Erythroblast (primary cell): ENCODE data around the gene ALG9.

ENCODE experiments used
- GATA1 ChIP-seq: IDR thresholded peaks from 2 replicates; pipeline ENCODE4 v1.6.1; 2011; ENCODE audit warnings: low read depth, mild to moderate bottlenecking, control low read depth, low read length, moderate library complexity
- POLR2A ChIP-seq: IDR thresholded peaks from 2 replicates; pipeline ENCODE4 v1.6.1; 2011; ENCODE audit warnings: mild to moderate bottlenecking, low read length

DNA sequence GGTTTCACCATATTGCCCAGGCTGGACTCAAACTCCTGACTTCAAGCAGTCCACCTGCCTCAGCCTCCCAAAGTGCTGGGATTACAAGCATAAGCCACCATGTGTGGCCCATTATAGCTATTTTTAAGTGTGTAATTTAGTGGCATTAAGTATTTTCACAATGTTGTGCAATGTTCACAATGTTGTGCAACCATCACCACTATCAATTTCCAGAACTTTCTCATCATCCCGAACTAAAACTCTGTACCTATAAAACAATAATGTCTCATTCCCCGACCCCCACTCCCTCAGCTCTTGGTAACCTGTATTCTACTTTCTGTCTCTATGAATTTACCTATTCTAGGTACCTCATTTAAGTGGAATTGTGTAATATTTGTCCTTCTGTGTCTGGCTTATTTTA lies 15.5 kb upstream of the ALG9 start:
- TF ChIP-seq POLR2A: no peak
- TF ChIP-seq GATA1: no peak
